ENCODE results near the gene MEN1. TPM values are rescaled to one million over a fixed set of nuclear protein-coding genes. Genes with fewer than 3 reads are reported as not detected.
A peak's percentile ranks its signal among the peaks of the same experiment; 100 is the strongest.
"Not testable (repeated sequence)": the region's sequence is repeated elsewhere in the genome, so short reads cannot be mapped to it uniquely, and the experiment has no call there.

MEN1 gene
- total RNA-seq, 6 donors from 2014 or later: 15.4 to 47.1 (median 24.4) TPM

- TF ChIP-seq CTCF (IDR thresholded peaks at IDR 0.05) (no peak), POLR2A (IDR thresholded peaks at IDR 0.05) (no peak), POLR2AphosphoS5 (IDR thresholded peaks at IDR 0.05) (no peak), EP300 (IDR thresholded peaks at IDR 0.05) (no peak)
- Histone ChIP-seq H3K4me1 (no peaks in the 10 kb centered on the region), H3K27ac (no peak overlapping the region), H3K9me3 (no peaks in the 10 kb centered on the region), H3K36me3 (peaks cover 2 to 39% (median 23%) of the 10 kb centered on the region in 4 donors), H3K4me3 (no peak overlapping the region), H3K27me3 (no peaks in the 10 kb centered on the region)
- peak in 1 of 2 donors; percentile 69 for DNase-seq
- no peak for ATAC-seq (ENCODE audit: low FRiP score in 2 of 2)
- WGBS, 2 donors: 96% methylated on average over 12 to 22 of the region's 22 CpGs
Observed at GRCh38 chr11:64827451-64827839, 17.1 kb upstream of the MEN1 start.

GRCh38 chr11:64826578-64827450, 16.5 kb upstream of the MEN1 start:
- Histone ChIP-seq H3K4me1 (no peaks in the 10 kb centered on the region), H3K27ac (no peak overlapping the region), H3K4me3 (no peak overlapping the region), H3K27me3 (no peaks in the 10 kb centered on the region), H3K9me3 (no peaks in the 10 kb centered on the region), H3K36me3 (peaks cover 2 to 33% (median 21%) of the 10 kb centered on the region in 4 donors)
- TF ChIP-seq POLR2A (IDR thresholded peaks at IDR 0.05): no peak
- no peak for TF ChIP-seq EP300 (IDR thresholded peaks at IDR 0.05)
- no peak for TF ChIP-seq CTCF (IDR thresholded peaks at IDR 0.05)
- TF ChIP-seq POLR2AphosphoS5 (IDR thresholded peaks at IDR 0.05): no peak
- WGBS, 2 donors: 93% methylated on average over 51 to 52 of the region's 52 CpGs
- DNase-seq (peak in 1 of 2 donors; percentile 83), ATAC-seq (ENCODE audit: low FRiP score in 2 of 2) (no peak)

DNA sequence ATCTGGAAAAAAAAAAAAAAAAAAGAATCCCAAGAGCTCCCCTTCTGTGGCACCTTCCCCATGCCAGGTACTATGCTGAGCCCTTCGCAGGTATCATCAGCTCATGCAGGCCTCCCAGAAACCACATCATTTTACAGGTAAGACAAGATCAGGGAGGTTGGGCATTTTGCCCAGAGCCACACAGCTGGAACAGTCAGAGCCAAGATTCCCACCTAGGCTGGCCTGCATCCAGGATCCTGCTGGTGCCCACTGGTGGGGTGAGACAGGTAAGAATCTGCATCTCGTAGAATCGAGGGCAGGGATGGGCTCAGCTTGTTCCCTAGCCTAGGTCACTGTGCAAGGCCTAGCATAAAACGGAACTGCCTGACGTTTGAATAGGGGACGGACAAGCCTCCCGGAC, 15.7 kb upstream of the MEN1 start:
- H3K4me3 ChIP-seq: no peak overlapping the region
- H3K27ac ChIP-seq: no peak overlapping the region
- no peaks in the 10 kb centered on the region for H3K27me3 ChIP-seq
- H3K4me1 ChIP-seq: no peaks in the 10 kb centered on the region
- no peak for TF ChIP-seq CTCF (IDR thresholded peaks at IDR 0.05)
- TF ChIP-seq POLR2A (IDR thresholded peaks at IDR 0.05): no peak
- no peak for TF ChIP-seq EP300 (IDR thresholded peaks at IDR 0.05)
- TF ChIP-seq POLR2AphosphoS5 (IDR thresholded peaks at IDR 0.05): no peak
- 93 to 97% methylated on average over 7 of the region's 7 CpGs for WGBS, 2 donors
- DNase-seq (no peak), ATAC-seq (ENCODE audit: low FRiP score in 2 of 2) (no peak)
- H3K9me3 ChIP-seq: no peaks in the 10 kb centered on the region
- H3K36me3 ChIP-seq: peaks cover 2 to 25% (median 17%) of the 10 kb centered on the region in 4 donors

DNA sequence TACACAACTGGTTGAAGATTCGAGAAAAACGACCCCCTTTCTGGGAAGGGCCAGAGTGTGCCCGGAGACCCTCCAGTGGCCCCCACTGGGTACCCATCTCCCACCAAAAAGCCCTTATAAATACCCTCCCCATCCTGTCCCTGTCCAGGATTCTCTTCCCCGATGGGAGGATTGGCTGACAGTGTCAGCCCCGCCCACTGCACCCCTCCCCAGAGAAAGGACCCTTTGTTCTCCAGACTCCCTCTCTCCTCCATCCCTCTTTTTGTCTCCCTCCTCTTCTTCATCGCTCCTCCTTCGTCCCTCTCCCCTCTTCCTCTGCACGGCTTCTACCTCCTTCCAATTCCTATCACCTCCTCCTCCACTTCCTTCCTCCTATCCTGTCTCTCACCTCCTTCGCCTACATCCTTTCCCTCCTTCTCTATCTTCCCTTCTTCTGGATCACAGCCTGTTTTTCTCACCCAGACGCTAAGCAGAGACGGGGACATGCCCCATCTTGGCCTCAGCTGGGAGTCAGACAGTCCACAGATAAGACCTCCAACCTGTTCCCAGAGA, 13.3 kb upstream of the MEN1 start:
- H3K9me3 ChIP-seq: no peaks in the 10 kb centered on the region
- no peak overlapping the region for H3K4me3 ChIP-seq
- no peak for TF ChIP-seq POLR2A (IDR thresholded peaks at IDR 0.05)
- no peak for TF ChIP-seq POLR2AphosphoS5 (IDR thresholded peaks at IDR 0.05)
- DNase-seq (no peak), ATAC-seq (ENCODE audit: low FRiP score in 2 of 2) (no peak)
- WGBS, 2 donors: 71 to 73% methylated on average over 11 of the region's 11 CpGs
- H3K36me3 ChIP-seq: peaks cover 0 to 15% (median 4%) of the 10 kb centered on the region in 4 donors
- H3K27ac ChIP-seq: no peak overlapping the region
- H3K27me3 ChIP-seq: no peaks in the 10 kb centered on the region
- H3K4me1 ChIP-seq: no peaks in the 10 kb centered on the region

- Histone ChIP-seq H3K36me3 (no peaks in the 10 kb centered on the region), H3K27ac (no peak overlapping the region), H3K9me3 (no peaks in the 10 kb centered on the region), H3K27me3 (no peaks in the 10 kb centered on the region), H3K4me3 (no peak overlapping the region), H3K4me1 (no peaks in the 10 kb centered on the region)
- TF ChIP-seq CTCF (IDR thresholded peaks at IDR 0.05): no peak
- no peak for TF ChIP-seq POLR2A (IDR thresholded peaks at IDR 0.05)
- TF ChIP-seq POLR2AphosphoS5 (IDR thresholded peaks at IDR 0.05): no peak
- TF ChIP-seq EP300 (IDR thresholded peaks at IDR 0.05): no peak
- DNase-seq (no peak), ATAC-seq (ENCODE audit: low FRiP score in 2 of 2) (no peak)
- 87 to 88% methylated on average over 3 of the region's 3 CpGs for WGBS, 2 donors
Observed at GRCh38 chr11:64817476-64817875, 7.1 kb upstream of the MEN1 start.

GRCh38 chr11:64815433-64815832, 5.1 kb upstream of the MEN1 start:
- ATAC-seq (ENCODE audit: low FRiP score in 2 of 2); H3K4me3 ChIP-seq; H3K27me3 ChIP-seq; H3K27ac ChIP-seq; H3K36me3 ChIP-seq; DNase-seq; H3K9me3 ChIP-seq; H3K4me1 ChIP-seq: not testable (repeated sequence)
- 87 to 90% methylated on average over 5 of the region's 5 CpGs for WGBS, 2 donors

Measured in upper lobe of left lung (tissue), 6 donors.